ENCODE data around the gene AGRN. TPM values are rescaled to one million over a fixed set of nuclear protein-coding genes. Genes with fewer than 3 reads are reported as not detected.

AGRN gene
- total RNA-seq, 4 donors from 2014 or later, result 33.0 to 103 (median 41.4) TPM

GRCh38 chr1:1040004-1040991 lies 20.4 kb downstream of the AGRN start:
- DNase-seq, result peak; percentile 71 to 87 (median 86)
- Histone ChIP-seq H3K4me3 (peak overlapping the region; percentile 25 to 51 (median 47)), H3K36me3 (peaks cover 0 to 5% (median 0%) of the 10 kb centered on the region in 3 donors), H3K4me1 (peaks cover 6 to 24% (median 16%) of the 10 kb centered on the region in 4 donors), H3K9me3 (no peaks in the 10 kb centered on the region), H3K27me3 (no peaks in the 10 kb centered on the region), H3K27ac (peak overlapping the region in 1 of 4 donors; percentile 46)
- TF ChIP-seq, protein P1, sequence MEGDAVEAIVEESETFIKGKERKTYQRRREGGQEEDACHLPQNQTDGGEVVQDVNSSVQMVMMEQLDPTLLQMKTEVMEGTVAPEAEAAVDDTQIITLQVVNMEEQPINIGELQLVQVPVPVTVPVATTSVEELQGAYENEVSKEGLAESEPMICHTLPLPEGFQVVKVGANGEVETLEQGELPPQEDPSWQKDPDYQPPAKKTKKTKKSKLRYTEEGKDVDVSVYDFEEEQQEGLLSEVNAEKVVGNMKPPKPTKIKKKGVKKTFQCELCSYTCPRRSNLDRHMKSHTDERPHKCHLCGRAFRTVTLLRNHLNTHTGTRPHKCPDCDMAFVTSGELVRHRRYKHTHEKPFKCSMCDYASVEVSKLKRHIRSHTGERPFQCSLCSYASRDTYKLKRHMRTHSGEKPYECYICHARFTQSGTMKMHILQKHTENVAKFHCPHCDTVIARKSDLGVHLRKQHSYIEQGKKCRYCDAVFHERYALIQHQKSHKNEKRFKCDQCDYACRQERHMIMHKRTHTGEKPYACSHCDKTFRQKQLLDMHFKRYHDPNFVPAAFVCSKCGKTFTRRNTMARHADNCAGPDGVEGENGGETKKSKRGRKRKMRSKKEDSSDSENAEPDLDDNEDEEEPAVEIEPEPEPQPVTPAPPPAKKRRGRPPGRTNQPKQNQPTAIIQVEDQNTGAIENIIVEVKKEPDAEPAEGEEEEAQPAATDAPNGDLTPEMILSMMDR (IDR thresholded peaks at IDR 0.05), result peak in 3 of 6 experiments; percentile 24 to 39 (median 31)
- TF ChIP-seq POLR2A (IDR thresholded peaks at IDR 0.05), result no peak

DNA sequence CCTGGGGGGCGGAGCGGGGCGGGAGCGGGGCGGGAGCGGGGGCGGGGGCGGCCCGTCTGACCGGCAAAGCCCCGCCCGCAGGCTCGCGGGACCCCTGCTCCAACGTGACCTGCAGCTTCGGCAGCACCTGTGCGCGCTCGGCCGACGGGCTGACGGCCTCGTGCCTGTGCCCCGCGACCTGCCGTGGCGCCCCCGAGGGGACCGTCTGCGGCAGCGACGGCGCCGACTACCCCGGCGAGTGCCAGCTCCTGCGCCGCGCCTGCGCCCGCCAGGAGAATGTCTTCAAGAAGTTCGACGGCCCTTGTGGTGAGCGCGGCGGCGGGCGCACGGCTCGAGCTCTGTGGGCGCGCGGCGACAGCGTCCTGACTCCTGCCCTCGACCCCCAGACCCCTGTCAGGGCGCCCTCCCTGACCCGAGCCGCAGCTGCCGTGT lies 21.2 kb downstream of the AGRN start:
- TF ChIP-seq, protein P1 (IDR thresholded peaks at IDR 0.05), result no peak
- no peak for TF ChIP-seq POLR2A (IDR thresholded peaks at IDR 0.05)
- Histone ChIP-seq H3K4me3 (no peak overlapping the region), H3K9me3 (no peaks in the 10 kb centered on the region), H3K27me3 (no peaks in the 10 kb centered on the region), H3K4me1 (peaks cover 6 to 24% (median 16%) of the 10 kb centered on the region in 4 donors), H3K27ac (no peak overlapping the region), H3K36me3 (peaks cover 0 to 10% (median 0%) of the 10 kb centered on the region in 3 donors)
- no peak for DNase-seq

GRCh38 chr1:1041873-1042272 lies 22.0 kb downstream of the AGRN start:
- Histone ChIP-seq H3K4me3 (no peak overlapping the region), H3K27me3 (no peaks in the 10 kb centered on the region), H3K27ac (no peak overlapping the region), H3K36me3 (peaks cover 0 to 14% (median 0%) of the 10 kb centered on the region in 3 donors), H3K9me3 (no peaks in the 10 kb centered on the region), H3K4me1 (peaks cover 6 to 24% (median 16%) of the 10 kb centered on the region in 4 donors)
- no peak for DNase-seq
- no peak for TF ChIP-seq POLR2A (IDR thresholded peaks at IDR 0.05)
- TF ChIP-seq, protein P1 (IDR thresholded peaks at IDR 0.05), result no peak

- TF ChIP-seq POLR2A (IDR thresholded peaks at IDR 0.05), result no peak
- TF ChIP-seq, protein P1 (IDR thresholded peaks at IDR 0.05), result no peak
- Histone ChIP-seq H3K27me3 (no peaks in the 10 kb centered on the region), H3K4me3 (no peak overlapping the region), H3K36me3 (peaks cover 0 to 21% (median 0%) of the 10 kb centered on the region in 3 donors), H3K27ac (no peak overlapping the region), H3K4me1 (peaks cover 6 to 24% (median 16%) of the 10 kb centered on the region in 4 donors), H3K9me3 (no peaks in the 10 kb centered on the region)
- DNase-seq, result no peak
These were observed 22.9 kb downstream of the AGRN start for GRCh38 chr1:1042835-1043234.

DNA sequence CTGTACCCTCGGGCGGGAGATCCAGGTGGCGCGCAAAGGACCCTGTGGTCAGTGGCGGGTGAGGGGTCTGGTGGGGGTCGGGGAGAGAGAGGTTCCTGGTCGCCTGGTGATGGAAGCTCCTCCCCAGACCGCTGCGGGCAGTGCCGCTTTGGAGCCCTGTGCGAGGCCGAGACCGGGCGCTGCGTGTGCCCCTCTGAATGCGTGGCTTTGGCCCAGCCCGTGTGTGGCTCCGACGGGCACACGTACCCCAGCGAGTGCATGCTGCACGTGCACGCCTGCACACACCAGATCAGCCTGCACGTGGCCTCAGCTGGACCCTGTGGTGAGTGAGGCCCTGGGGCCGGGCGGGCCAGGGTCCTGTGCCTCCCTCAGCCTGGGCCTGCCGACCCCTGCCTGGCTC lies 23.5 kb downstream of the AGRN start:
- TF ChIP-seq, protein P1 (IDR thresholded peaks at IDR 0.05), result no peak
- TF ChIP-seq POLR2A (IDR thresholded peaks at IDR 0.05), result no peak
- no peak for DNase-seq
- peaks cover 6 to 23% (median 16%) of the 10 kb centered on the region in 4 donors for H3K4me1 ChIP-seq
- no peaks in the 10 kb centered on the region for H3K27me3 ChIP-seq
- H3K9me3 ChIP-seq, result no peaks in the 10 kb centered on the region
- no peak overlapping the region for H3K27ac ChIP-seq
- H3K36me3 ChIP-seq, result peaks cover 0 to 21% (median 0%) of the 10 kb centered on the region in 3 donors
- no peak overlapping the region for H3K4me3 ChIP-seq

Measured in Peyer's patch (tissue), 4 donors.